GM12801 (cell line): ENCODE measurements around the gene RRM2.

Experiments used
- CTCF ChIP-seq: IDR thresholded peaks from one replicate; pipeline ENCODE4 v1.5.1; 2011; ENCODE audit warnings: control low read depth; ENCODE audit not compliant: insufficient read length; ENCODE audit errors: extremely low read depth

RRM2 gene

DNA sequence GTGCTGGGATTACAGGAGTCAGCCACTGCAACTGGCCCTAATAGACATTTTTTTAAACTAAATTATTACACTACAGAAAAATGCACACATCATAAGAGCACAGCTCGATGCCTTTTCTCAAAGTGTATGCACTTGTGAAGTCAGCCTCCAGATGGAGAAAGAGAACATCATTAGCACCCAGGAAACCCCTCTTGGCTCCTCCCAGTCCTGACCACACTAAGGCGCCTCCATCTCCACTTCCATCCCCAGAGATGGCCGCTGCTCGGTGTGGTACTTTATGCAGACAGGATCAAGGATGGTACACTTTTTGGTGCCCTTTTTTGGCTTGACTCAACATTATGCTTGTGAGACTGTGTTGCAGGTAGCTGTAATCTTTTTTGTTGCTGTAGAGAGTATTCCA lies 34.8 kb downstream of the RRM2 start:
- no peak for TF ChIP-seq CTCF

GRCh38 chr2:10158681-10159080 lies 36.1 kb downstream of the RRM2 start:
- TF ChIP-seq CTCF = no peak

GRCh38 chr2:10159086-10159485 lies 36.5 kb downstream of the RRM2 start:
- no peak for TF ChIP-seq CTCF

GRCh38 chr2:10159581-10160131 lies 37.1 kb downstream of the RRM2 start:
- no peak for TF ChIP-seq CTCF

- TF ChIP-seq CTCF = no peak
These were observed 37.8 kb downstream of the RRM2 start for GRCh38 chr2:10160203-10160955.

DNA sequence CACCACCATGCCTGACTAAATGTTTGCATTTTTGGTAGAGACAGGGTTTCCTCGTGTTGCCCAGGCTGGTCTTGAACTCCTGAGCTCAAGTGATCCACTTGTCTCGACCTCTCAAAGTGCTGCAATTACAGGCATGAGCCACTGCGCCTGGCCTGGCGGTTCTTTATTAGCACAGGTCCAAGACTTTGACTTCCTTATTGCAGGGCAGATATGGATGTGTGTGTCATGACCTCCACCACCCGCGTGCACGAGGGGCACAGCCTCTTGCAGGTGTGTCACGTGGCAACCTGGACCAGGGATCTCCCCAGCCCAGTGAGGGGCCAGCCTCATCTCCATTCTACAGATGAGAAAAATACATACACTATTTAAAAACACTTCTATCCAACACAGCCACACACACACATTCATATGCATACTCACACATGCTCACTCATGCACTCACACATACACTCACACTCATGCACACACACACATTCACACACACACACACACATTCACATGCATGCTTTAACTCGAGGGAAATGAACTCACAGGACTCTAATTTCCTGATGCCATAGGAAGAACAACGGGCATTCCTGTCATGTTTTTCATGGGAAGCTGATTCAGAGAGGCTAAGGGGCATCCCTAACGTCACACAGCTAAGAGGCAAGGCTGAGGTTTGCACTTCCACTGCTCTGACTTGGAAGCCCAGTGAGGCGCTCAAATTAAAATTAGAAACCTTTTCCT lies 38.8 kb downstream of the RRM2 start:
- no peak for TF ChIP-seq CTCF

- no peak for TF ChIP-seq CTCF
These were observed 39.5 kb downstream of the RRM2 start for GRCh38 chr2:10161961-10162441.
